ENCODE data around the gene DPP10.

DNA sequence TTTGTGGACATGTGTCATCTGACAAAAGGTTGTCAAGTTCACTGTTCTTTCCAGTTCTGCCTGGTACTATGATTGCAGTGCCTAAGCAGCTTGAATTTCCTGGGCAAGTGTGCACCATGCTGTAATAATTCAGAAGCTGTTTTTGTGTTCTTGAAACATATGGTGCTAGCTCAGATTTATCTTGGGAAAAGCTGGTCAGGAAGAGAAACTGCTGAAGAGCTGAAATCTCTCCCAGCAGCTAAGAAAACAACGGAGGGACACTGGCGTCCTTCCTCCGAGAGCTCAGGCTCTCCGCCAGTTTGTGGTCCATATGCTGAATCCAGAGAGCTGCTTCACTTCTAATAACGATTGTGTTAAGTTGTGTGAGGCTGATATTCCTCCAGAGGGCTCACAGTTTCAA, 642.0 kb downstream of the DPP10 start:
- TF ChIP-seq POLR2AphosphoS5 (IDR thresholded peaks at IDR 0.05) (no peak), EP300 (IDR thresholded peaks at IDR 0.05) (no peak)
- TF ChIP-seq, protein P1, sequence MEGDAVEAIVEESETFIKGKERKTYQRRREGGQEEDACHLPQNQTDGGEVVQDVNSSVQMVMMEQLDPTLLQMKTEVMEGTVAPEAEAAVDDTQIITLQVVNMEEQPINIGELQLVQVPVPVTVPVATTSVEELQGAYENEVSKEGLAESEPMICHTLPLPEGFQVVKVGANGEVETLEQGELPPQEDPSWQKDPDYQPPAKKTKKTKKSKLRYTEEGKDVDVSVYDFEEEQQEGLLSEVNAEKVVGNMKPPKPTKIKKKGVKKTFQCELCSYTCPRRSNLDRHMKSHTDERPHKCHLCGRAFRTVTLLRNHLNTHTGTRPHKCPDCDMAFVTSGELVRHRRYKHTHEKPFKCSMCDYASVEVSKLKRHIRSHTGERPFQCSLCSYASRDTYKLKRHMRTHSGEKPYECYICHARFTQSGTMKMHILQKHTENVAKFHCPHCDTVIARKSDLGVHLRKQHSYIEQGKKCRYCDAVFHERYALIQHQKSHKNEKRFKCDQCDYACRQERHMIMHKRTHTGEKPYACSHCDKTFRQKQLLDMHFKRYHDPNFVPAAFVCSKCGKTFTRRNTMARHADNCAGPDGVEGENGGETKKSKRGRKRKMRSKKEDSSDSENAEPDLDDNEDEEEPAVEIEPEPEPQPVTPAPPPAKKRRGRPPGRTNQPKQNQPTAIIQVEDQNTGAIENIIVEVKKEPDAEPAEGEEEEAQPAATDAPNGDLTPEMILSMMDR (IDR thresholded peaks at IDR 0.05): no peak

All from esophagus muscularis mucosa (tissue), 4 donors.